NT2/D1 (cell line): ENCODE data around the gene IL17RD.

ENCODE experiments used
- DNase-seq: peaks from one replicate; pipeline ENCODE4 v3.0.0-alpha.2; 2011; ENCODE audit warnings: low read depth, low spot score
- H3K27me3 ChIP-seq: 2 replicates; pipeline ENCODE4 v1.6.0; 2011; ENCODE audit warnings: mild to moderate bottlenecking; ENCODE audit not compliant: insufficient read length, insufficient read depth
- H3K36me3 ChIP-seq: 2 replicates; pipeline ENCODE4 v1.6.1; 2011; ENCODE audit warnings: mild to moderate bottlenecking, low read length, mixed read lengths; ENCODE audit not compliant: insufficient read depth, insufficient read length
- H3K4me1 ChIP-seq: 2 replicates; pipeline ENCODE4 v1.5.1; 2011; ENCODE audit not compliant: insufficient read depth, insufficient read length
- H3K4me3 ChIP-seq: 2 replicates; pipeline ENCODE4 v1.5.1; 2011; ENCODE audit warnings: low read depth; ENCODE audit not compliant: insufficient read length
- H3K9ac ChIP-seq: 2 replicates; pipeline ENCODE4 v1.6.0; 2011; ENCODE audit warnings: low read depth; ENCODE audit not compliant: insufficient read length
- H3K9me3 ChIP-seq: 2 replicates; pipeline ENCODE4 v1.5.1; 2011; ENCODE audit warnings: mild to moderate bottlenecking, low read length; ENCODE audit not compliant: insufficient read depth
- SUZ12 ChIP-seq: IDR thresholded peaks from 2 replicates; pipeline ENCODE4 v1.6.1; 2011; ENCODE audit not compliant: insufficient read length, insufficient read depth; ENCODE audit errors: extremely low read depth
- YY1 ChIP-seq: IDR thresholded peaks from 2 replicates; pipeline ENCODE4 v1.6.1; 2011; ENCODE audit not compliant: insufficient read length, insufficient read depth
- ZNF274 ChIP-seq: IDR thresholded peaks from 2 replicates; pipeline ENCODE4 v1.6.1; 2011; ENCODE audit warnings: mild to moderate bottlenecking, low read depth, low read length

Gene IL17RD

GRCh38 chr3:57052662-57053061, 112.5 kb downstream of the IL17RD start:
- DNase-seq = no peak
- H3K4me1 ChIP-seq = peaks cover 9% of the 10 kb centered on the region
- no peak overlapping the region for H3K9ac ChIP-seq
- H3K36me3 ChIP-seq = no peaks in the 10 kb centered on the region
- no peaks in the 10 kb centered on the region for H3K9me3 ChIP-seq
- no peak for TF ChIP-seq ZNF274
- TF ChIP-seq SUZ12 = no peak
- TF ChIP-seq YY1 = no peak
- H3K27me3 ChIP-seq = no peaks in the 10 kb centered on the region
- H3K4me3 ChIP-seq = no peak overlapping the region

DNA sequence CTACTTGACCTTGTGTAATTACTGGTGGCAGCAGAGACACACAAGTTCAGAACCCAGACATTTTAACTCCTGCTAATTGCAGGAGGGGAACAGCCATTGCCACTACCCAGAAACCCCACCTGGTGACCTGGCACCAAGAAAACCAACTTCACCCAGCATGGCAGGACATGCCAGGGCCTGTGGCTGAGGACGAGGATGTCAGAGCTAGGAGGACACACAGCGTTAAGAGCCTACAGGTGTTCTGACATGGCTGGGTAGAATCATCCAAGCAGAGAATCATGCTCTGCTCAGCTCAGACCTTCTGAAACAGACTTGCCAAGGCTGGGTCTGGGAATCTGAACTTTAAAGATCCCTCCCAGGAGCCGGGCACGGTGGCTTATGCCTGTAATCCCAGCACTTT, 116.4 kb downstream of the IL17RD start:
- TF ChIP-seq ZNF274 = no peak
- no peak for TF ChIP-seq YY1
- TF ChIP-seq SUZ12 = no peak
- H3K4me3 ChIP-seq = no peak overlapping the region
- H3K4me1 ChIP-seq = peaks cover 11% of the 10 kb centered on the region
- DNase-seq = no peak
- no peak overlapping the region for H3K9ac ChIP-seq
- H3K9me3 ChIP-seq = no peaks in the 10 kb centered on the region
- H3K27me3 ChIP-seq = no peaks in the 10 kb centered on the region
- no peaks in the 10 kb centered on the region for H3K36me3 ChIP-seq

DNA sequence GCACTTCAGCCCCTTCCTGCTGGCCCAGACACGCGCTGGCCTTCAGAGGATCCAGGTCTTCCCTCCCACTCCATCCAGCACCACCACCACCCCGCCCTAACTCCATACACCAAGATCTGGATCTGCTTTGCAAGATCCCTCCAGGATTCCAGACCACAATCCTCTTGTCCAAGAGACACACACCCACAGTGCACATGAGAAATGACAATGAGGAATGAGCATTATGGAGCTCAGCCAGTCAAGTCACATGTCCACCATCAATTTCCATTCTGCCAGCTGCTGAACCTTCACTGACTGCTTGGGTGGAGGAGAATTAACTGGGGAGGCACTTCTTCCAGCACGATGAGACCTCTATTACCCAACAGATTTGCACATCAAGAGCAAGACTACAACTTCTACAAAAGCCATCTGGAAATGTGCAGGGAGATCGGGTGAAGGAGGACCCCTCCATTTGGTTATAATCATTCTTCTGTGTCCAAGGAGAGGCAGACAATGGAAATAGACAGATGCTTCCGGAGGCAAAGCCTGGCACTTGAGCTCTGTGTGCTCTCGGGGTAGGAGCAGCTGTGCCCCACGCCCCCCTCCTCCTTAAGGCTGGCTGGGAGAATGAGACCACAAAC, 117.0 kb downstream of the IL17RD start:
- Histone ChIP-seq H3K36me3 (no peaks in the 10 kb centered on the region), H3K4me1 (peaks cover 11% of the 10 kb centered on the region), H3K27me3 (no peaks in the 10 kb centered on the region), H3K4me3 (no peak overlapping the region), H3K9me3 (no peaks in the 10 kb centered on the region), H3K9ac (no peak overlapping the region)
- TF ChIP-seq SUZ12 = no peak
- TF ChIP-seq ZNF274 = no peak
- no peak for TF ChIP-seq YY1
- no peak for DNase-seq

- H3K4me3 ChIP-seq = no peak overlapping the region
- no peak for DNase-seq
- H3K4me1 ChIP-seq = peaks cover 13% of the 10 kb centered on the region
- TF ChIP-seq SUZ12 (no peak), ZNF274 (no peak), YY1 (no peak)
- H3K27me3 ChIP-seq = no peaks in the 10 kb centered on the region
- H3K36me3 ChIP-seq = no peaks in the 10 kb centered on the region
- no peaks in the 10 kb centered on the region for H3K9me3 ChIP-seq
- H3K9ac ChIP-seq = no peak overlapping the region
Observed at GRCh38 chr3:57046101-57046765, 118.9 kb downstream of the IL17RD start.

DNA sequence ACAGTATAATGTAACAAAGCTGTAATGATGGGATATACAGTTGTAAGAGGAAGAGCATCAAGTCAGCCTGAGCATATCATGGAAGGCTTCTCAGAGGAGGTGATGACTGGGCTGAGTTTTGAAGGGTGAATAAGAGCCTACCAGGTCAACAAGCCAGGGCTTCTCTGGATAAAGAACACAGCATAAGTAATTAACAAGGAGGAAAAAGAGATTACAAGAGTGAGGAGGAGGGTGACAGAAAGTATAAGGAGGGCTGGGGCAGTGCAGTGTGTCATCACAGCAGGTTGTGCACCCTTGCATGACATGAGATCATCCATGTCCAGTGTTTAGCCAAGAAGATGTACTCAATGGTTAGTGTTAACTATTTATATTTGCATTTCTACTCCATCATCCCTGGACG, 121.6 kb downstream of the IL17RD start:
- TF ChIP-seq YY1 = no peak
- TF ChIP-seq SUZ12 = no peak
- TF ChIP-seq ZNF274 = no peak
- DNase-seq = no peak
- Histone ChIP-seq H3K36me3 (no peaks in the 10 kb centered on the region), H3K9ac (no peak overlapping the region), H3K4me1 (peaks cover 4% of the 10 kb centered on the region), H3K27me3 (no peaks in the 10 kb centered on the region), H3K9me3 (no peaks in the 10 kb centered on the region), H3K4me3 (no peak overlapping the region)

DNA sequence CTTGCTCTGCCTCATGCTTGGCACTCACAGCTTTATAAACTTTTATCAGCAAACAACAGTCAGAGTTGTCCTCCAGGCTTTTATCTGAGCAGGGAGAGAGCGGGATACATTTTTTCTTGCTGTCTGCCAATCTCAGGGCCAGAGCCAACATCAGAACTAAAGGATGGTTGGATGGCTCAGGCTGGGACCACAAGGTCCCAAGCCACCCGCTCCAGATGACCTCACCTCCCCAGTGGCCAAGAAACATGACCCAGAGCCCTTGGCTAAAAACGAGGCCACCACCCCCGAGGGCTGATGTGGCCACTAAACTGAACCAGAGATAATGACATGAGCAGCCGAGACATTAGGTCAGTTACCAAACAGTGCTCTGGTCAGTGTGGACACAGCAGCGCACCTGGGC, 123.5 kb downstream of the IL17RD start:
- no peak for TF ChIP-seq ZNF274
- TF ChIP-seq YY1 = no peak
- TF ChIP-seq SUZ12 = no peak
- H3K4me3 ChIP-seq = no peak overlapping the region
- H3K27me3 ChIP-seq = no peaks in the 10 kb centered on the region
- H3K9ac ChIP-seq = no peak overlapping the region
- H3K4me1 ChIP-seq = peaks cover 4% of the 10 kb centered on the region
- no peaks in the 10 kb centered on the region for H3K9me3 ChIP-seq
- H3K36me3 ChIP-seq = no peaks in the 10 kb centered on the region
- no peak for DNase-seq
